Bone marrow (tissue), 2 donors: ENCODE data around the gene POLR1H.
"Not testable (repeated sequence)": the region's sequence is repeated elsewhere in the genome, so short reads cannot be mapped to it uniquely, and the experiment has no call there.

Experiments used
- DNase-seq, 2 donors: peaks; one replicate each; lab custom pipeline; 2025; lab: John Stamatoyannopoulos, UW

Gene POLR1H, protein sequence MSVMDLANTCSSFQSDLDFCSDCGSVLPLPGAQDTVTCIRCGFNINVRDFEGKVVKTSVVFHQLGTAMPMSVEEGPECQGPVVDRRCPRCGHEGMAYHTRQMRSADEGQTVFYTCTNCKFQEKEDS

DNA sequence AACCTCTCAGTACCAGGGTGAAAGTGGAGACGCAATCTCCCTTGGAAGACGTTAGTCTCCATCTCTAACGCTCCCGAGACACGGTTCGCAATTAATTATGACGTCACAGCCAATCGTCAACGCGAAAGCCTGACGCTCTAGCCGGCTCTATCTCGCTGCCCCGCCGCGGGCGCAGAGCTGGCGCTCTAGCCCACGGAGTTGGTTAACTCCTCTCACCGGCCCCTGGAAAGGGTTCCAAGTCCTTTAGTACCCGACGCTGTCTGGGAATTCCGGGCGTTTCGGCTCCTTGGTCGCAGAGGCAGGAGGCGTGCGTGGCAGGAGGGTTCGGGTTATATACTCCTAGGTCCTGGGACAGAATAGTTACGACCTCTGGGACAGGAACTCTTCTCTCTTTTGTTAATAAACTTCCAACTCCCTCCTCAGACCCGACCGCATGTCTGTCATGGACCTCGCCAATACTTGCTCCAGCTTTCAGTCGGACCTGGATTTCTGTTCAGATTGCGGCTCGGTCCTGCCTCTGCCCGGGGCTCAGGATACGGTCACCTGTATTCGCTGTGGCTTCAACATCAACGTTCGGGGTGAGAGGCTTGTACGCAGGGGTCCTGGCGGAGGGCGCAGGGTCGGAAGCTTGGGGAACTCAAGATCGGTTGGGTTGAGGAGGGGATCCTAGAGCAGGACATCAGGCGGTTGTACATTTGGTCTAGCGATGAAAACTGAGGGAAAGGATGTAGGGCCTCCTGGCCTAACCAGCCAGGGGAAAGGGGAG is at the start of gene POLR1H:
Gene POLR1H, plus strand, starts transcription at position 174 of the 766 bp plus-strand sequence. Its CDS starts 260 bp downstream, at position 434.
- DNase-seq: peak; percentile 59 to 82

DNA sequence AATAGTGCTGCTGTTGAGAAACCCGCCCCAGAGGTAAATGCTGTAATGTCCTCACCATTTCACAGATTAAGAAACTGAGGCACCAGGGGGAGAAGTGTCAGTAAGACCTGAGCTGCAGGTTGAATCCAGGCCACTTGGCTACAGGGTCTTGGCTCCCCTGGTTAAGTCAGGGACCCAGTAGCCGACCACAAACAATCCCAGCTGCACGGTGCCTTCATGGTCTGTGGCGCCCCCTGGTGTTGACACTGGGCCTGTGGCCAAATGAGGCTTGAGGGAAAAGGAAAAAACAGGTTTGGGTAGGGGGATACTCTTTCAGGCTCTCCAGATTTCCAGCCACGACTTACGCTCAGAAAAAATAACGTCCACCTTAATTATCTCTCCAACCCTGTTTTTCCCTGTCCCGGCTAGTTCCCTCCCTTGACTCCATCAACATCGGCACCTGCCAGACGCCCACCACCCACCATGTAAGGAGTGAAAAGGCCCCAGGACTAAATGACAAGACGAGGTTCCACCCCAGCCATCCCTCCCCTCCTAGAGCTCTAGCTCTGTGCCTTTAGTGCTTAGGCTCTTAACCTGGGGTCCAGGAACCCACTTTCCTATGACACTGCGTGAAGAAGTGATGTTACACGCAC is 47.7 kb upstream of the POLR1H start:
- no peak for DNase-seq

DNA sequence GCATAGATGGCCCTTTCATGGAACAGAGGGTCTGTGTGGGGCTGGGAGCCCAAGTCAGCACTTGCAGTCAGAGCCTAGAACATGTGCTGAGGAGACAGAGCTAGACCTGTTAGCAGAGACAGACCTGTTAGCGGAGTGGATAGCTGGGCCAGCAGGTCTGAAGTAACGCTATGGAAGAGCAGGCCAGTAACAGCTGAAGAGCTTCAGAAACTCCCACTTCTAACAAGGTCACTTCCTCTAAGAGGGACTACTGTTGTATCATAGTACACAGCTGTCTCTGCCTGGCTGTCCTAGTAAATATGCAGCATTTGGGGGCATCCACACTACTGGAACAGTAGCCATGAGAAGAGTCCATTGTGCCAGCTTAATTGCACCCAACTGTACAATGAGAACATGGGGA is 41.2 kb upstream of the POLR1H start:
- no peak for DNase-seq

DNA sequence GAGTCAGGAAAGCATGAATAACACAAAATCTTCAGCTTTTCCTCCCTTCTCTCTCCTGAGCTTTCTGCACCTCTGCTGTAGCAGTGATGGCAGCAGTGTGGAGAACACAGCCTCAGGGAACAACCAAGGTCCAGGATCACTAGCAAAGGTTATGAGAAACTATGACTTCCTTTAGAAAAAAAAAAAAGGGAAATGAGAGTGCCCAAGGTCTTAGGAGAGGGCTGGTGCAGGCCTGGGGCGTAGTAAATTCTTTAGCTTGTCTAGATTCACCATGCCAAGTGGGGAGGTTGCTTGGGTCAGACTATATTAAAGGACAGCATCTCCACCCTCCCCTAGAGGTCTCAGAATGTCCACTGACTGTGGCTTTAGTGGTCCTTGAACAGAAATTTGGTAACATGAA is 40.4 kb upstream of the POLR1H start:
- no peak for DNase-seq

DNA sequence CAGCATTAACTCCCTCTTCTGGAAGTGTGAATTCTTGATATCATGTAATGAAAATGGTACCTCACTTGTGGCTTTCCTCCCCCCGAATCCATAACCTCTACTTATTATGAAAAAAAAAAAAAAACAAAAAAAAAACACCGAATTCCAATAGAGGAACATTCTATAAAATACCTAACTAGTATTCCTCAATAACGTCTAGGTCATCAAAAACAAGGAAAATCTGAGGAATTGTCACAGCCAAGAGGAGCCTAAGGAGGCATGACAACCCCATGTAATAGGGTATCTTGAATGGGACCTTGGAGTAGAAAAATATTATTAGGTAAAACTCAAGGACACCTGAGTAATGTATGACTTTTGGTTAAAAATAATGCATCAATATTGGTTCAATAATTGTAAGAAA is 38.9 kb upstream of the POLR1H start:
- DNase-seq: no peak

DNA sequence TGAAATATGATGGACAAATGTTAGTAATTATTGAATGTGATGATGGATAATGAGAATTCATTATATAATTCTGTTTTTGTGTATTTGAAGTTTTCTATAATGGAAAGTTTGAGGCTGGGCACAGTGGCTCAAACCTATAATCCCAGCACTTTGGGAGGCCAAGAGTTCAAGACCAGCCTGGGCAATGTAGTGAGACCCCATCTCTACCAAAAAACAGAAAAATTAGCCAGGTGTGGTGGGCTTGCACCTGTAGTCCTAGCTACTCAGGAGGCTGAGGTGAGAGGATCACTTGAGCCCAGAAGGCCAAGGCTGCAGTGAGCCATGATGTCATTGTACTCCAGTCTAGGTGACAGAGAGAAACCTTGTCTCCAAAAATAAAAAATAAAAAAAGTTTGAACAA is 38.4 kb upstream of the POLR1H start:
- DNase-seq: not testable (repeated sequence)

DNA sequence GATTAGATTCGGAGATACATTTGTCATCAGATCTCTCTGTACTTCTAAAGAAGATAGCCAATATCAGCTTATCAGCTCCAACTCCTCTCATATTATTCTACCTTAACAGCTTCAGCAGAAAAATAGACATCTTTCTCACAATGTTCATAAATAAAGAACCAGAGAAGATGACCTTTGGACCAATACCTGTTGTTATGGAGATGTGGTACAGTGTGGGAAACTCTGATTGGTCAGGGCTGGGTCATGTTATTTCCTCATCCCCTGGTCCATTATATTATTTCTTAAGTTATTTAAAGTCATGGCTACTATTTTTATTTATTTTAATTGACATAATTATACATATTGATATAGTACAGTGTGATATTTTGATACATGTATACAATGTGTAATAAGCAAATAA is 35.9 kb upstream of the POLR1H start:
- no peak for DNase-seq

DNA sequence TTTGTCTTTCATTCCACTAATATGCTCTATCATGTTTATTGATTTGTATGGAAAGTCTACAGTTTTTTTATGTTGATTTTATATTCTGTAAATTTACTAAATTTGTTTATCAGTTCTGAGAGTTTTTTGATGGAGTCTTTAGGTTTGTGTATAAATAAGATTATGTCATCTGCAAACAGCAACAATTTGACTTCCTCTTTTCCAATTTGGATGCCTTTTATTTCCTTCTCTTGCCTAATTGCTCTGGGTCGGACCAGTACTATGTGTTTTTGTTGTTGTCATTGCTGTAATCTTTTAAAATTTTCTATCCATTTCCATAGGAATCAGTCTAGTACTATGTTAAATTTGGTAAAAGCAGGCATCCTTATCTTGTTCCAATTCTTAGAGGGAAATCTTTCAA is 31.5 kb upstream of the POLR1H start:
- DNase-seq: no peak

DNA sequence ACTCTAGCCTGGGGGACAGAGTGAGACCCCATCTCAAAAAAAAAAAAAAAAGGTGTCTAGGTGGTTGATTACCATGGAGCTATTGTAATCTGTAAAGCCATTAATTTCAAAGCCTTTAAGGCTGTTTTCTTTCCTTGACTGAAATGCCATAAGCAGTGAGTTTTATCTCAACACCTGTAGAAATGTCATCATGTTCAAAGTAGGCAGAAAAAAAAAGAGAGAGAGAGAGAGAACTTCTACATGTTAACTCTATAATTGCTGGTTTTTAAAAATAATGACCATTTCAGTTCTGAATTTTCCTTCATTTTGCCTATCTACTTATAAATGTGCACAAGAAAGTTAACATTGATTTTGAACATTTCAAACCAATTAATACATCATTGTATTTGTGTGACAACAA is 29.7 kb upstream of the POLR1H start:
- DNase-seq: no peak

DNA sequence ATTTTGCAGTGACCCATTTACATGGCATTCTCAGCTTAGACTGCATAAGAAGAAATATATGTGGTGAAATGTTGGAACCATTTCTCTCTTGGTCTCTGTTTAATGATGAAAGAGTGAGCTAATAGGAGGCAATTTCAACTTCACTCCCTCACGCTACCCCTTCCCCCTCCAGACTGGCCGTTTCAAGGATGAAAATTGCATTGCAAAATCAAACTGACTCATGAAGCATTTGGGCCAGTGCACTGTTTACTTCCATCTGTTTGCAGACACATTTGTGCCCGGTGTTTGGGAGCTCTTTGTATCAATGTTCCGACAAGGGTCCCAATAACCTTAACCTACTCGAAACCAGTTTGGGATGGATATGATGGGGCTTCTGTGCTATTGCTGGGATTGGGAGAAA is 27.6 kb upstream of the POLR1H start:
- not testable (repeated sequence) for DNase-seq

DNA sequence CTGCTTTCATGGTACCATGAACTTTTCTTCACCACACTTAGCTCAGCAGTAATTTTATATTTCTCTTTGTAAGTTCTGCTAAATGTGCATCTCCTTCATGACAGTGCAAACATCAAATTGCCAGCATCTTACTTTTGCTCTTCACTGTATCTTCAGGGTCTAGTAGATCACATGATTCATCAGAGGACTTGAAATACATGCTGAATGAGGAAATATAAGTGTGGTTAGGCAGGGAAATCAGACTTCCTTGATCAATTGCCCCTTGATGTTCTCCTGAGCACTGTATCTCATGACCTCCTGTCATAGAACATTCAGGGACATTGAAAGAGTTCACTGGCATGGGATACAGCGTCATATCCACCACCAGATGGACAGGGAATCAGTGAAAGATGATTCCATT is 25.3 kb upstream of the POLR1H start:
- DNase-seq: no peak

DNA sequence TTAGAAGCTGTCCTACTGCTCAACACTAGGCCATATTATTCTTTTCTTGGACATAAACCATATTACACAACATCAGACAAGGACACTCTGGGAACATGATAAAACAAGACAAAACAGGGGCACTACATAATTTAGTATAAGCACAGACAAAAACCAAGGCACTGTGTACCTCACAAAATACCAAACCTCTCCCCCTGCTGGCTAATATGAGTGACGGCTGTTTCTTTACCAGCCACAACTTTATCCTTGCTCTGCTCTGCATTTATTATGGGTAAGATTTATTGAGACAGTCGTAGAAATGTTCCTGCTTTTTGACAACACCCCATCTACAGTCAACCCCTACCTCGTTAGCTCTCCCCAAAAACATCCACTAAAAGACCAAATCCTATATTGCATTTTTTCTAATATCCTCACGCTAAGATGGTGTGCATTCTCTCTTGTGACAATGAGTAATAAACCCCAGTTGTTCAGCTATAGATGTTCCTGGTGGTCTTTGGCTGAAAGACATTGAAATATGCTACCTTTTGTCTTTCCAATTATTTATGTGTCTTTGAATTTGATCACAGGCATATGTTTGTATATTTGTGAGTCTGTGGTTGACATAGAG is 23.8 kb upstream of the POLR1H start:
- DNase-seq: peak in 1 of 2 donors; percentile 12

DNA sequence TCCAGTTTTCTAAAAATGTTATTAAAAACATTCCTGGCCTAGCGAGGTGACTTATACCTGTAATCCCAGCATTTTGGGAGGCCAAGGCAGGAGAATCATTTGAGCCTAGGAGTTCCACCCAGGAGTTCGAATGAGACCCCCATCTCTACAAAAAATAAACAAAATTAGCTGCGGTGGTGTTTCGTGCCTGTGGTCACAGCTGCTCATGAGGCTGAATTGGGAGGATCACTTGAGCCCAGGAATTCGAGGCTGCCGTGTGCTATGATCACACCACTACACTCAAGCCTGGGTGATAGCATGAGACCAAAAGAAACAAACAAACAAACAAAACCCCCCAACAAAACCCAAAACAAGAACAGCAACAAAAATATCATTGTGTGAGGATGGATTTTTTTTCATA is 19.8 kb upstream of the POLR1H start:
- no peak for DNase-seq

DNA sequence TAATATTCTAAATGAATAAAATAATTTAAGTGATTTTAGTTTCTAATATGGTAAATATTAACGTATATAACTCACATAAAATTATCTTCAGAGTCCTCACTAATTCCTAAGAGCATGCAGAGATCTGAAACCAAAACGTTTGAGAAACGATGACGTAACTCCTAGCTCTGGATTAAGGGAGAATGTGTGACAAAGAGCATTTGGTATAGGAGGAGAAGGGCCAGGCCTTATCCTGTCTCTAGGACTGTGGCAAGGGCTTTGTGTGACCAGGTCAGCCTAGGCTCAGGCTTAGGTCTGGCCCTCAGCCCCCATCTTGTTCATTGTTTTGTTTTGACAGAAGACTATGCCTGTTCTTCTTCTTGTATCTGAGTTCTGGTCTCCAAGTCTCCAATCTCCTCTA is 19.2 kb upstream of the POLR1H start:
- DNase-seq: no peak

DNA sequence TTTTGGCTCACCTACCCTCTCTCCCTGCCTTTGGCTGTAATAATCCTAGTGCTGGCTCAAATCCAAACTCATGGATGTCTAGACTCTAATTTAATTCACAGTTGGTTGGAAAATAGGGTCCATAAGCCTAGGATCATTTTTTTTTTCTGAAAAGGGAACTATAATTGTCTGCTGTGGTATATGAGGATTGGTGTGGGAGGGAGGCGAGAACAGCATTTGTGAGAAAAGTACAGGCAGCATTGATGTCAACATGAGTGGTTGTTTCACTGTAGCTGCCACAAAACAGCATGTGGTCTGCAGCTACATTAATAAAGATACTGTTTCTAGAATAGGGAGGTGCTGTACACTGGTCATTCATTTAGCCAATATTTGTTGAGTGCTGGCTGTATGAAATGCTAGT is 18.6 kb upstream of the POLR1H start:
- DNase-seq: no peak

DNA sequence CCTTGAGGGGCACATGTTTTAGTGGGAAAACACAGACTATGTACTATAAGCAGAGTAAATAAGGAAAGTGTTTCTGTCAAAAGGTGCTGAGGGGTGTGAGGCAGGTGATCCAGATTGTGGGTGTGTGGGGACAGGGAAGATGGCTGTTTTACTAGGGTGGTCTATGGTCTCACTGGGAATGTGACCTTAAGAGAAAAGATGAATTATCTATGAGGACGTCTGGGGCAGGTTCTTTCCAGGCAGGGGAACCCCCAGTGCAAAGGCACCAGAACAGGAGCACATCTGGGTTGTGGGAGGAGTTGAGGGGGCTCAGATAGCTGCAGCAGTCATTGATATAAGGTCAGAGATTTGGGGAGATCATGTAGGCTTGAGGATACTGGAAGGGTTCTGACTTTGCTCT is 18.2 kb upstream of the POLR1H start:
- DNase-seq: no peak

DNA sequence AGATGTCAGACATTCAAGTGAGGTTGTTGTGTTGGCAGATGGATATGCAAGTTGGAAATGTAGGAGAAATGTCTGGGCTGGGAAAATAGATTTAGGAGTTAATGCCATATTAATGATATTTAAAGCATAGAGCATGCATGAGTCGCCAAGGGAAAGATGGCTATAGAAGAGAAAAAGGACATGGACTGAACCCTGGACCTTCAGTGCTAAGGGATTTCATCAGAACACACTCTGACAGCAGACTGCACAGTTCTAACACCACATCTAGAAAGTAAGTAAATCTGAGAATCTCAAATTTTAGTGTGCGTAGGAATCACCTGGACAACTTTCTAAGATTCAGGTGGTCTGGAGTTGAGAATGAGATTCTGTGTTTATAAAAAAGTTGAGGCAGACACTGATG is 17.3 kb upstream of the POLR1H start:
- no peak for DNase-seq

DNA sequence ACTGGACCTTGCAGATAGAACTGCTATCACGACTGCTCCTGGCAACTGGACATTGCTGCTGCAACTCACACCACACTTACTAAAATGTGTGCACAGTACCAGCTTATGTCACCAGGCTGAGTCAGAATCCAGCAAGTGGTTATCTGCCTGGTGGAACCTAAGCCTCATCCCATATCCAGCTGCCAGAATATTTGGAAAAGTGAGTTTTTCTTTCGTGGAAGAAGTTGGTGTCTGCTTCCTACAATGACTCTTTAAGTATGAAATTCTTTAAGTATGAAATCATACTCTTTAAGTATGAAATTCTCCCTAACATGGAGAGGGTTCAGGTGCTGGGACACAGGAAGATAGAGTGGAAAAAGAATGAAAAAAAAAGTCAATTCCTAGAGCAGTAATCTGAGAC is 16.4 kb upstream of the POLR1H start:
- no peak for DNase-seq

DNA sequence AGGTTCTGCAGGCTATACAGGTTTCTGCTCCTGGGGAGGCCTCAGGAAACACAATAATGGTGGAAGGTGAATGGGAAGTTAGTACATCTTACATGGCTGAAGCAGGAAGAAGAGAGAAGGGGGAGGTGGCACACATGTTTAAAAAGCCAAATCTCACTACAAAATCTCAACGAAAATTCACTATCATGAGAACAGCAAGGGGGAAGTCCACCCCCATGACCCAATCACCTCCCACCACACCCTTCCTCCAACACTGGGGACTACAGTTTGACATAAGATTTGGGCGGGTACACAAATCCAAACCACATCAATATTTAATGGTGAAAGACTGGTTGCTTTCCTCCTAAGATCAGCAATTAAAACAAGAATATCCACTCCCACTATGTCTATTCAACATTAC is 13.8 kb upstream of the POLR1H start:
- DNase-seq: no peak

DNA sequence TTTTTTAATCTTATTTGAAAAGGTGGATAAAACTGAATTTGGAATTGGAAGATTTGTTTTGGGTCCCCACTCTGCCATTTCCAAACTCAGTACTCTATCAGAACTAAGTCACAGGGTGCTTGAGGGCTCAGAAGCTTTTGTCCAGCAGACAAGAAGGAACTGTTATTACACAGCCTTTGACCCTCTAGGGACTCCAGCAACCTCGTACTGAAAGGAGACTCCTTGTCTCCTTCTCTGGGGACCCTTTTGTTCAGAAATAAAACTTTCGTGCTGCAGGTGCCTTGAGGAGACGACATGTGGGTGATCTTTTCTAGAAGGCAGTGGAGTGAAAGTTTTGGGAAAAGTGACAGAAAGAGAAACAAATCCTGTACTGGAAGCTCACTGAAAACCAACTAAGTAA is 7.4 kb upstream of the POLR1H start:
- no peak for DNase-seq

DNA sequence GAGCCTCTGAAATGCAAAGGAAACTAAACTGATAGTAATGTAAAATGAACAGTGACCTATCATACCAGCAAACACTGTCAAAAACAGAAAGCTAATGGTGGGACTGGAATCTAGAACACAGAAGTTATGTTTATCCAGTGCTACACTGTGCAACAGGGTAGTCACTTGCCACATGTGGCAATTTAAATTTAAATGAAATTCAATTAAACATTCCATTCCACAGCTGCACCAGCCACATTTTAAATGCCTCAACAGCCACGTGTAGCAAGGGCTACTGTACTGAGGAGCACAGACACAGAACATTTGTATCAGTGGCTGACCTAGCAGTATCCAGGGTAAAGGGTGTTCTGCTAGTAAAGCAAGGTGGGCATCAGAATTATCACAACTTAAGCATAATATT is 5.6 kb upstream of the POLR1H start:
- no peak for DNase-seq

DNA sequence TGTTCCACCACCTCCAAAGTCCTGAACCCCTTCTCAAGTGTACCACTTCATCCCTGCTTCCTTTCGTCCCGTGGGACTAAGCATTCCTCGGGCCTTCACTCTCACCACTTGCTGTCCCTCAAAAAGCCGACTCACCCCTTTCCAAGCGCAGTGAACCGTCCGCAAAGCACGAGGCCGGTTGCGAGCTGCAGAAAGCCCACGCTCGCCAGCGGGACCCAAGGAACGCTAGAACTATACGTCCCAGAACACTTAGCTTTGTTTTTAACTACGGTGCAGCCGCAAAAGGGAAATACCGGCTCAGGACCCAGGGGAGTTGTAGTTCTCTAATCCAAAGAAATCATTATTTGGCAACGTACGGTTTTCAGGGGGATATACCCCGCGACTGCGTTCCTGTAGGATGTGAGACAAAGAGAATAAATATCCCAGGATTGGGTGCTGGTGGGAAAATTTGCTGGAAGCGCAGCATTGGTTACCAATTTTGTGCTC is 416 bp upstream of the POLR1H start:
- DNase-seq: no peak

DNA sequence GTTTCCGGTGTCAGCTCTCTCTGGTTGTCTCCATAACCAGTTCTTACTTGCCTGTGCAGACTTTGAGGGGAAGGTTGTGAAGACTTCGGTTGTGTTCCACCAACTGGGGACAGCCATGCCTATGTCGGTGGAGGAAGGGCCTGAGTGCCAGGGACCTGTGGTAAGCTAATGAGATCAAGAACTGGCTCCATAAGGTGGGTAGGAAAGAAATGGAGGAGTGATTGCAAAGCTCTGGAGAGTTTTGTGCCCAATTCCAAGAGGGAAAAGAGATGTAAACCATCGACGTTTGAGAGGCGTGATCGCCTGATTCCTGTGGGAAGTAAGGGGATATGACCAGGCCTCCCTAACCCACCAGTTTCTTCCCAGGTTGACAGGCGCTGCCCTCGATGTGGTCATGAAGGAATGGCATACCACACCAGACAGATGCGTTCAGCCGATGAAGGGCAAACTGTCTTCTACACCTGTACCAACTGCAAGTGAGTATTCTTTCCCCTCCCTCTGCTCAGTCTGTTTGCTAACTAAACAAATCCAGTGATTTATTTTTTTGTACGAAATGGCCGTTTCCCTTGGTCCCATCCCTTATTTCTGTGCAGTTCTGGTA is 893 bp downstream of the POLR1H start:
- DNase-seq: no peak
